Measurements from ENCODE around the gene ZNF764.
"Not testable (repeated sequence)": the region's sequence is repeated elsewhere in the genome, so short reads cannot be mapped to it uniquely, and the experiment has no call there.

Gene ZNF764

DNA sequence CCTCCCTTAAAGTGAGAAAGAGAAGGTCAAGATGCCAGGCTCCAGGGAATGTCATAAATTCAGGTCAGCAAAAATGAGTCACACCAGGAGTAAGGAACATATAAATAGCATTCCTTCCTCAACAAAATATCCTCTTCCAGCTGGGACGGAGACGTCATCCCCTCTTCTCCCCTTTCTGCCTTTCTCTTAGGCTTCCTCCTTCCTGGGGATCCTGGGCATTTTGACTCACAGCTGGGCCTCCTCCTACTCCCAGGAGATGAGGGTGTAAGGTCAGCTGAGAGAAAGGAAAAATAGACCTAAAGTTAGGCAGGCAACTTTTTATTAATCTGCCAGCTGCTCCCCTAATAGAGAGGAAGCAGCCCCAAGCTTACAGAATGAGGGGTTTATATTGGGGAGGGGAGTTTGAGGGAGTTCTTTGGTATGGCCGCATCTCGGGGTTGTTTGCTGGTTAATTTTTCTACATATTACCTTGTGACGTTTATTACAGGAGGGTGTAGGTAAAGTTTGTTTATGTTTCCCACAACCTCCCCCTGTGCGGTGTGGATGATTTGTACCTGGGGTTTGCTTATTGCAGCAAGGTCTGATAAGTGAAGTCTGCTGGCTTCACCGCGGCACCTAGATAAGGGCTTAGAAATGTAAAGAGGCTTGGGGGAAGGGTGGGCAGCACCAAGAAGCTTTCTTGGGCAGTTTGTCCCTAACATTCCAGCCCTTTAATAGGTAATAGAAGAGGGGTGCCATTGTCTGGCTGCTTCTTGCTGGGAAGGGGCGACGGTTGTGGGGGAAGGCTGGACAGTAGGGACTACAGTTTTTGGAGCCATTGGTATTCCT lies 16.5 kb downstream of the ZNF764 start:
- TF ChIP-seq, protein P1, sequence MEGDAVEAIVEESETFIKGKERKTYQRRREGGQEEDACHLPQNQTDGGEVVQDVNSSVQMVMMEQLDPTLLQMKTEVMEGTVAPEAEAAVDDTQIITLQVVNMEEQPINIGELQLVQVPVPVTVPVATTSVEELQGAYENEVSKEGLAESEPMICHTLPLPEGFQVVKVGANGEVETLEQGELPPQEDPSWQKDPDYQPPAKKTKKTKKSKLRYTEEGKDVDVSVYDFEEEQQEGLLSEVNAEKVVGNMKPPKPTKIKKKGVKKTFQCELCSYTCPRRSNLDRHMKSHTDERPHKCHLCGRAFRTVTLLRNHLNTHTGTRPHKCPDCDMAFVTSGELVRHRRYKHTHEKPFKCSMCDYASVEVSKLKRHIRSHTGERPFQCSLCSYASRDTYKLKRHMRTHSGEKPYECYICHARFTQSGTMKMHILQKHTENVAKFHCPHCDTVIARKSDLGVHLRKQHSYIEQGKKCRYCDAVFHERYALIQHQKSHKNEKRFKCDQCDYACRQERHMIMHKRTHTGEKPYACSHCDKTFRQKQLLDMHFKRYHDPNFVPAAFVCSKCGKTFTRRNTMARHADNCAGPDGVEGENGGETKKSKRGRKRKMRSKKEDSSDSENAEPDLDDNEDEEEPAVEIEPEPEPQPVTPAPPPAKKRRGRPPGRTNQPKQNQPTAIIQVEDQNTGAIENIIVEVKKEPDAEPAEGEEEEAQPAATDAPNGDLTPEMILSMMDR (conservative IDR thresholded peaks at IDR 0.05): no peak
- TF ChIP-seq ZFX (IDR thresholded peaks at IDR 0.05): no peak
- H3K27ac ChIP-seq: no peak overlapping the region

DNA sequence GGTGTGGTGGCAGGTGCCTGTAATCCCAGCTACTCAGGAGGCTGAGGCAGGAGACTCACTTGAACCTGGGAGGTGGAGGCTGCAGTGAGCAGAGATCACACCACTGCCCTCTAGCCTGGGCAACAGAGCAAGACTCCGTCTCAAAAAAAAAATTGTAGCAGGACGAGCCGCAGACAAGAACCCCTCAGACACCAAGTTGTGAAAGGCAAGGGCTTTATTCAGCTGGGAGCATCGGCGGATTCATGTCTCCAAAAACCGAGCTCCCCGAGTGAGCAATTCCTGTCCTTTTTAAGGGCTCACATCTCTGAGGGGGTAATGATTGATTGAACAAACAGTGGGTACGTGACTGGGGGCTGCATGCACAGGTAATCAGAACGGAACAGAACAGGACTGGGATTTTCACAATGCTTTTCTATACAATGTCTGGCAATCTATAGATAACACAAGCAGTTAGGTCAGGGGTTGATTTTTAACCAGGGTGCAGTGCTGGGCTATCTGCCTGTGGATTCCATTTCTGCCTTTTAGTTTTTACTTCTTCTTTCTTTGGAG lies 17.2 kb downstream of the ZNF764 start:
- not testable (repeated sequence) for H3K27ac ChIP-seq

DNA sequence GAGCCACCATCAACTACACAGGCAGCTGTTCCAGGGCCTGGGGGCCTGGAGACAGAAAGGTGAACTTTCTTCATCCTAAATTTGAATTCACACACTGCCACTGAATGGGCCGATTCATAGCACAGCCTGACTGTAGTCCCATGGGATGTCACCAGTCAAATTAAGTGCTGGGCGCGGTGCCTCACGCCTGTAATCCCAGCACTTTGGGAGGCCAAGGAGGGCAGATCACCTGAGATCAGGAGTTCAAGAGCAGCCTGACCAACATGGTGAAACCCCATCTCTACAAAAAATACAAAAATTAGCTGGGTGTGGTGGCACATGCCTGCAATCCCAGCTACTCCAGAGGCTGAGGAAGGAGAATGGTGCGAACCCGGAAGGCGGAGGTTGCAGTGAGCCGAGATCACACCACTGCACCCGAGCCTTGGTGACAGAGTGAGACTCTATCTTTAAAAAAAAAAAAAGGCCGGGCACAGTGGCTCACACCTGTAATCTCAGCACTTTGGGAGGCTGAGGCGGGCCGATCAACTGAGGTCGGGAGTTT lies 18.1 kb downstream of the ZNF764 start:
- not testable (repeated sequence) for H3K27ac ChIP-seq

DNA sequence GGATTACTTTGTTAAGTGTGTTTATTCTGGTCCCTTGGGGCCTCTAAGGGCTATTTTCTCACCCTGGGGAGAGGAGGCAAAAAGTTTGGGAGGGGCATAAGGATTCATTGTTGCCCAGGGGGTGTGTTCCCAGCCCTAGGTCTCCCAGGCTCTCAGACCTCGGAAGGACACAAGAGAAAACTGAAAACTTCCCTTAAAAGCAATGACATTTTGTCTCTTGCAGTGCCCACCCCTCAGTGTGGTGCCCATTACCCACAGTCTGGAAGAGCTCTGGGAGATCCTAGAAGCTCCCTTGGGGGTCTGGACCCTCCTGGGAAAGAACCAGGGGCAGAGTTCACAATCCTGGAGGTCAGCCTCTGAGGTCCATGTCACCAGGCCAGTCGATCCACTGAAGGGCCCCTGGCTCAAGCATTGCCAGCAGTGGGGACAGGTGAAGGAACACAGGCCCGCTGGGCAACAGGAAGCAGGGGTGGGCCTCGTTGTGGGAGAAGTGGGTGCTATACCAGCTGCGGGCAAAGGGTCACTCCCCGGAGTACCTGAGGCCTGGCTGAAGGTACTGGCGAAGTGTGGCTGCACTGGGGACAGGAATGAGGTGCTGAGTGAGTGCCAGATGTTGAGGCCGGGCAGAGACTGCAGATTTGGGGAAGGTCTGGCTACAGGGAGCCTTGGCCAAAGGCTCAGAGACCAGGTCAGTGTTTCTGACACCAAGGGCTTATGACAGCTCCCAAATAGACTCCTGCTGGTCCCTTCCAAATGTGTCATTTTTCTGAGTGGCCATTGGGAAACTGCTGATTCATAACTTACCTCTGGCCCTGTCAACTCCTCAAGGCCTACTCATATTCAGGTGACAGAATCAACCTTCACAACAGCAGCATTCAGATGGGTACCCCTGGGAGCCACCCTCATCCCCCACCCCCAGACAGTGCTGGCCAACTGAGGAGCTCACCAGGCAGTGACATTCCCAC lies 18.9 kb downstream of the ZNF764 start:
- H3K27ac ChIP-seq: no peak overlapping the region
- TF ChIP-seq ZFX (IDR thresholded peaks at IDR 0.05): no peak

DNA sequence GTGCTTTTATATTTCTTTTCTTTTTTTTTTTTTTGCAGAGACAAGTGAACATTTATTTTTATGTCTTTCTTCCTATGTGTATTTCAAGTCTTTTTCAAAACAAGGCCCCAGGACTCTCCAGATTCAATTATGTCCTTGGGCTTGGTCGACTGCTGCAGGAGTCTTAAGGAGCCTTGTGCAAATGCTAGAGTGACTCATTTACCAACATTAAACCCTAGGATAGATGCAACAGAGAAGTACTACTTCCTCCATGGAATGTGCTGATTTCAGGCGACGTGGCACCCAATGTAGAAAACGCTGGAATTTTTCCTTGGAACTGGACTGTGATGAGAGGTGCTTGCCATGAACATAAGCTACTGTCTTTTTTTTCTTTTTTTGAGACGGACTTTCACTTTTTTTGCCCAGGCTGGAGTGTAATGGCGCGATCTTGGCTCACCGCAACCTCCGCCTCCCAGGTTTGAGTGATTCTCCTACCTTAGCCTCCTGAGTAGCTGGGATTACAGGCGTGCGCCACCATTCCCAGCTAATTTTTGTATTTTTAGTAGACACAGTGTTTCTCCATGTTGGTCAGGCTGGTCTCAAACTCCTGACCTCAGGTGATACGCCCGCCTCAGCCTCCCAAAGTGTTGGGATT lies 21.7 kb downstream of the ZNF764 start:
- H3K27ac ChIP-seq: not testable (repeated sequence)

DNA sequence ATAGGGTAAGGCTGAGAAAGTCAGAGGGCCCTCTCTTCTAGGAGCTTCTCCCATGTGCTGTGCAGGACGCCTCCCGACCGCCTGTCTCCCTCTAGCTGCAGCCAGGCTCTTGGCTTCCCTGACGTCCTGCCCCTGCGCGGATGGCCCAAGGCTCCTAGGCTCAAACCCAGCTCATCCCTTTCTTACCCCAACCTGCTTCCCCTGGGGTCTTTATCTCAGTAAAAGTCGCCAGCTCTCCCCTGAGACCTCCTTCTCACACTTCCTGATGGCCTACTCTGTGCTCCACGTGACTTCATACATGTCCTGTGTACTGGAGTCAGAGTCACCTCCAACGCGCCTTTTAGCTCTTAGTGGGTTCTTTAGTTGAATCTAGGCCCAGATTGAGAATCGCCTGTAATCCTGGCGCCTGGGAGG lies 22.4 kb downstream of the ZNF764 start:
- TF ChIP-seq ZFX (IDR thresholded peaks at IDR 0.05): no peak
- TF ChIP-seq, protein P1 (conservative IDR thresholded peaks at IDR 0.05): peak; percentile 79
- peak overlapping the region; percentile 93 for H3K27ac ChIP-seq

DNA sequence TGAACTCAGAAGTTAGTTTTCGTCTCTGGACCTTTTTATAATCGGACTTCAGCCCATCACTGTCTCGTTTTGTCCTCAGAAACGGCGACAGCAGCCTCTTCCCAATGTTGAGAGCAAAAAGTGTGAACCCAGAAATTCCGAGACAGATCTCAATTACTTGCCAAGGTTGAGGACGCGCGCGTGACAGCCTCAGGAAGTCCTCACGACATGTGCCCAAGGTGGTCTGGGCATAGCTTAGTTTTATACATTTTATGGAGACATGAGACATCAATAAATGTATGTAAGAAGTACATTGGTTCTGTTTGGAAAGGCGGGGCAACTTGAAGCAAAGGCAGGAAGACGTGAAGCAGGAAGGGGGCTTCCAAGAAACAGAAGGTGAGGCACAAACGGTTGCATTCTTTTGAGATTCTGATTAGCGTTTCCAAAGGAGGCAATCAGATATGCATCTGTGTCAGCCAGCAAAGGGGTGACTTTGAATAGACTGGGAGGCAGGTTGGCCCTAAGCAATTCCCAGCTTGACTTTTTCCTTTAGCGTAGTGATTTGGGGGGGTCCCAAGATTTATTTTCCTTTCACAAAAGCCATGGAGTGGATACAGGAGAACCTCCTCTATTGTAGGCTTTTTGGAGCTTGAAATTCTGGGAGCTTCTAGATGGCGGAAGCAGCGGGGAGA lies 22.9 kb downstream of the ZNF764 start:
- peak overlapping the region; percentile 93 for H3K27ac ChIP-seq
- TF ChIP-seq, protein P1 (conservative IDR thresholded peaks at IDR 0.05): no peak
- TF ChIP-seq ZFX (IDR thresholded peaks at IDR 0.05): no peak

DNA sequence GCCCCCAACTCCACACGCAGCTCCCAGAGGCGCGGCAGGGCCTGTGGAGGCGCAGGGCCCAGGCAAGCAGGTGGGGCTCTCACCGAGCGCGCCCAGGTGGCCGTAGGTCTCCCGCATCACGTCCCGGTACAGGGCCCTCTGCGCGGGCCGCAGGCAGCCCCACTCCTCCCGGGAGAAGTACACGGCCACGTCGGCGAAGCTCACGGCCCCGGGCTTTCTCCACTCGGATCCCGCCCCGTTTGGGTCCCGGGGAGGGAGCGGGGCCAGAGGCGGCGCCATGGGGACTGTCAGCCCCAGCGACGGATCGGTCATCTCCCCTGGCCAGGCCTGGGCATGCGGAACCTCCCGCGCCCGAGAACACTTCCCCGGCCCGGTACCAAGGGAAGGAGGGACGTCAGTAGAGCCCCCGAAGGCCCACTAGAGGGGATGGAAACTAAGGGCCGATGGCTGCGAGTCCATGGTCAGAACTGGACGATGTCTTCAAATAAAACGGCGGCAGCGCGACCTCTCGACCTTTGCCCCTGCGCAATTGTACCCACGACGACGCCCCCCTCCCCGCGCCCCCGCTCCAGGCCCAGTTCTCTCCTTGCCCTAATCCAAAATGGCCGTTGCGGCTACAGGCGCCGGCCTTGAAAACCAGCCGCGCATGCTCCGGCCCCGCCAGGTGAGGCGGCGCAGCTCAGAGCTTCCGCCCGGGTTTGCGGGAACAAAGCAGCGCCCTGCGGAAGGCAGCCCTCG lies 23.6 kb downstream of the ZNF764 start, which contains the start of gene ZNF747:
TSS of gene ZNF747 (minus strand) at position 491 of the 738 bp plus-strand sequence. CDS start at position 312, 179 bp downstream.
- TF ChIP-seq ZFX (IDR thresholded peaks at IDR 0.05): peak; percentile 93
- TF ChIP-seq, protein P1 (conservative IDR thresholded peaks at IDR 0.05): no peak
- H3K27ac ChIP-seq: peak within 1 kb of the TSS; percentile 93

All from C4-2B (cell line).